GM21390 (cell line): ENCODE results near the gene SNAPC4.

Experiments
- ATAC-seq: cut with Tn5 transposase; IDR thresholded peaks from one replicate; pipeline ENCODE4 v1.9.1; 2021; ENCODE audit not compliant: unreplicated experiment

Gene SNAPC4

DNA sequence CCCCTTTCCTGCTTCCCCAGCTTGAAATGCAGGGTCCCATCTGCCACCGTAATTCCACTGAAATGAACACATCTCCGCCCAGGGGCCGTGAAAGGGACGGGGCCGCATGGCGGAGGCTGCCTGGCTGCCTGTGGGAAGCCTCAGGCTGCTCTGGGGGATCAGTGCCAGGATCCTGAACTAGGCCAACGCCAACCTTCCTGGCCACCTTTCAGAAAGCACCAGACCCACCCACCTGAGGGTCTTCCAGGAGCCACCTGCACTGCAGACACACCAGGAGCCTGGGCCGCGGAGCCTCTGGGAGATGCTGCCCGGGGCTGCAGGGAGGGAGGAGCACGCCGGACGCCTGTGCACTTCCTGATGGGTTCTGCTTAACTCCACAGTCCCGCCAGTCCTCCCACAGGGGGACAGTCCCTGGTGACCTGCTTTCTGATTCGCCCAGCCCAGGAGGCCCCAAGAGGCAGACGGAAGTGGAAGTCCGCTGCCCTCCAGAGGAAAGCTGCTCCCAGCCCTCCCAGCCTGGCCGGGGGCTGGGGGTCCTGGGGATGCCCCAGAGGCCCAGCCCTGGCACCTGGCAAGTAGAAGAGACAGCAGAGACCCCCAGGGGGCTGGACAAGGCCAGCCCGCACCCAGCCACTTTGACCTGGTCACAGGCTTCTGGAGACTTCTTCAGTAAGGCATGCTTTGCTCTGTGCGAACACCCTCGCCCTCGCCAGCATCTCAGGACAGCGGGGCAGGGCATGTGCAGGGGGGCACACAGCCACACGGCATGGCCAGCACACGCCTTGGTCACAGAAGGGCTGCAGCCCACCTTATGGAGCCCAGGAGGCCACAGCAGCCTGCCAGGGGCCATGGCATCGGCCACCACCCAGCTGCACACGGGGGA lies 26.4 kb downstream of the SNAPC4 start, which contains the start of gene CARD9:
CARD9 (minus strand) TSS at position 370 of the 883 bp plus-strand sequence. CDS start 1,591 bp downstream, outside the sequence.
- no peak for ATAC-seq

DNA sequence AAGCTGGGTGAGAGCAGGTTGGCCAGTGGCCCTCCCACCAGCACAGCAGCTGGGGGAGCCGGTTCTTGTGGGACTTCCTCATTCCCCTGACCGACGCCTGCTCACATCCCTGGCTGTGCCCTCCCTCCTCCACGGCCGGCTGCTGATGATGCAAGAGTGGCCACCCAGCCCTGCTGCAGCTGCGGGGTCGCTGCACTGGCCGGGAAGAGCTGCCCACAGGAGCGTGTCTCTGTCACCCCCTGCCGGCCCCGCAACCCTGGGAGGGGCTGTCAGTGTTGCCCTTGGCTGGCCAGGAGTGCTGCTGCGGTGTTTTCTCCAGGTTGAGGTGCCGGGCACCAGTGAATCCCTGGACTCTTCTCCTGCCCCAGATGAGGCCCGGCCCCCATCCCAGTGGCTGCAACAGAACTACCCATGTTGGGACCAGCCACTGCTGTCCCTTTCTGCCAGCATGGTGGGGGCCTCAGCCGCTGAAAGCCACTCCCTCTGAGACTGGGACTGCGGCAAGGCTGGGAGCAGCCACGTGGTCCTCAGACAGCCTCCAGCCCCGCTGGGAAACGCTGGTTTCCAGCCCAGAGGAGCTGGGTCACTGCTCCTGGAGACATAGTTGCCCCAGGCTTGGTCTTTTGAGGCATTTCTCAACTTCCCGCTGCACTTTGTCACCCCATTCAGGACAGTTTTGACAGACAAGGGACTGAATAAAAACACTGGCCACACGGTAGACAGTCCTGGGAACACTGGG lies 27.2 kb downstream of the SNAPC4 start:
- ATAC-seq = no peak

DNA sequence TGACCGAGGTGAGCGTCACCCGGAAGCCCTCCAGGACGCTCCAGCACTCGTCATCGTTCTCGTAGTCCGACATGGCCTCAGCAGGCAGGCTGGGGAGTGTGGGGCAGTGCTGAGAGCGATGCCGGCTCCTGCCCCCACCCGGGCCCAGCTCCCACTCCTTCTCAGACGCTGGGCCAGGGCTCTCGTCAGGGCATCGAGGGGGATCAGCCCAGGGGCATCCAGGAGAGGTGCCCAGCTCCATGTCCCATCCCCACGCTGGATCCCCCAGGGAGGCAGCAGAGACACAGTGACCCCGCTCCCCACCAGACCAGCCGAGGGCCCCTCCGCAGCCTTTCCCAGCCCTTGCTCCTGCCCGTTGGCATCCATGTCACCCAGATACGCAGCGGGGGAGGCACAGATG lies 28.0 kb downstream of the SNAPC4 start:
- no peak for ATAC-seq

DNA sequence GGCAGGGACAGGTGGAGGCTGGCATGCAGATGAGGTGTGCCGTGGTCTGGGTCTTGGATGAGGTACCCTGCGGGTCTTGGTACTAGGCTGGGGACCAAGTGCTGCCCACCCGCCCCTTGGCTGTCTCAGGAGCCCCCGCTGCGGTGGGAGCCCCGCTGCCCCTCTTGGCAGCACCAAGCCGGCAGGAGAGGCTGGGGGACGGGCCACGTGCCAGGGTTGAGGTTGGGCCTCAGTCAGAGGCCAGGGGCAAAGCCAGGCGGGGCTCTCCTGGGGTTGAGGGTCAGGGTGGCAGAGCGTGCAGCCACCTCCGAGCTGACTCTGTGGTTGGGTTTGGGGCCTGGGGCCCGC lies 28.5 kb downstream of the SNAPC4 start:
- ATAC-seq = no peak

DNA sequence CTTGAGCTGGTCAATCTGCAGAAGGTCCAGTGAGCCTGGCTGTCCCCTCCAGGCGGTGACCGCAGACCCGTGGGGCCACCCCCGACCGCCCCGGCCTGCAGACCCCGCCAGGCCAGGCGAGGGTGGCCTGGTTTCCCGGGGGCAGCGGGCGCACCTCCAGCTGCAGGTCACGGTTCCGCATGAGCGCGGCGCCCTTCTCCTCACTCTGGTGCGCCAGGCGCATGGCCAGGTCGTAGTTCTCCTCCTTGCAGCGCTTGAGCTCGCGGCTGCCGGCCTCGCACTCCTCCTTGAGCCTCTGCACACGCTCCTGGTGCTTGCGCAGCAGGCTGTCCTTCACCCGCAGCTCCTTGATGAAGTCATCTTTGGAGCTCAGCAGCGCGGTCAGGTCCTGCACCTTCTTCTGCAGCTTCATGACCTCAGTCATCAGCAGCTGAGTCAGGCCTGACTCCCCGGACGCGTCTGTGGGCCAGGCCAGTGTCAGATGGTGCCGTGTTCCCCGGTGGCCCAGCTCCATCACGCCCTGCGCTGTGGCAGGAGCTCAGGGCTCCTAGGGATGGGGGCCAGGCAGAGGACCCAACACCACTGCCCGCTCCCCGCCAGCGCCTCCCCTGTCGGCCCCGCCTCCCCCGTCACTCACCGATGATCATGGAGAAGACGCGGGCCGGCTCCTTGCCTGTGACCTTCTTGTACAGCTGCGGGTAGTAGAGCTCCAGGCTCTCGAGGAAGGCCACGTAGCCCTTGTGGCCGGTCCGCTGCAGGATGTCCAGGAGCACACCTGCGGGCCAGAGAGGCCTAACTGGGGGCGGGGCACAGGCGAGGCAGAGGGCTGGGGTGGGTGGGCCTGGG lies 29.1 kb downstream of the SNAPC4 start:
- ATAC-seq = no peak

GRCh38 chr9:136370037-136370436 lies 29.9 kb downstream of the SNAPC4 start:
- ATAC-seq = no peak

- no peak for ATAC-seq
Observed at GRCh38 chr9:136368190-136368589, 31.8 kb downstream of the SNAPC4 start.

DNA sequence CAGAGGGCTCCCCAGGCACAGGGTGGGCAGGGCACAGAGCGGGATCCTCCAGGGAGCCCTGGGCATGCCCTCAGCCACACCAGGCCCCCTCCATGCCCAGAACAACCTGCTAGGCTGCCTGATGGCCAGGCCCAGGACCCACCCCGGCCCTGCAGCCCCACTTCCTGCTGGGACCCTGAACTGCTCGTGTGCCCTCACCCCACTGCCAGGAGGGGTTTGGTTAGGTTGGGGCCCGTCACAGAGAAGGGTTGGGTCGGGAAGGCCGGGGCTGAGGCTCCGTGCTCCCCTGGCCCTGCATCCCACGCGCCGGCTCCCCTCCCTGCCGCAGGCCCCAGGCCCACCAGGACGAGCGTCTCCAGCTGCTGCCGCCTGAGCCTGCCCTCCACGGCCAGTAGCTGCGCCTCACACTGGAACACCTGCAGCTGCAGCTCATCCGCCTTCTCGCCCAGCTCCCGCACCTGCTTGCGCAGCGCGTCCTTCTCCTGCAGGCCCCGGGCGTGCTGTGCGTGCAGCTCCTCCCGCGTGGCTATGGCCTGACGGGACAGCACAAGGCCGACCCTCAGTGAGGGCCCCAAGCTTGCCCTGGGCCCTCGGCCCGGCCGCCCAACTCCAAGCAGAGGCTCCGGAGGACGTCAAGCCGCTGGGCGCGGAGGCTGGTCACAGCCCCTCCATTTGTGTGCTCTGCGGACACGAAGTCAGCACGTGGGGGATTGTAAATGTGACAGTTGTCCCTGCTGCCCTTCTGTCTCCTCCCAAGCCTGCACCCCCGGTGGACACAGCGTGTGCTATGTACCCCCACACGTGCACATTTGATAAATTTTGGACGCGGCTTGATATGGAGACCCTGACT lies 32.4 kb downstream of the SNAPC4 start:
- ATAC-seq = no peak

DNA sequence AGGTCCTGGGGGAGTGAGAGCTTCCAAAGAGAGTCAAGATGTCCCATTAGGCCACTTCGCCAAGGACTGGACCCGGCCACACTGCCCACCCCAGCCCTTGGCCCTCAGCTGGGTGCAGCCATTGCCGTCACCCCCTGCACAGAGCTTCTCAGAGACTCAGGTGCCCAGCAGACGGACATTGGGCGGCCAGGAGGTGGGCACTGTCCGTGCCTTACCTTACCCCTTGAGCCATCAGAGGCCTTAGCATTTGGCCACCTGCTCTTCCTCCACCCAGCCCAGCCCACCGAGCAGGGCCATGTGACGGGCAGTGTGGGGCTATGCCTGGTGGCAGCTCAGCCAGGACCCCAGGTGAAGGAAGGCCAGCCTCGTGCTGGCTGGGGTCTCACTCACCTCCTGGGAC lies 33.1 kb downstream of the SNAPC4 start:
- ATAC-seq = no peak

DNA sequence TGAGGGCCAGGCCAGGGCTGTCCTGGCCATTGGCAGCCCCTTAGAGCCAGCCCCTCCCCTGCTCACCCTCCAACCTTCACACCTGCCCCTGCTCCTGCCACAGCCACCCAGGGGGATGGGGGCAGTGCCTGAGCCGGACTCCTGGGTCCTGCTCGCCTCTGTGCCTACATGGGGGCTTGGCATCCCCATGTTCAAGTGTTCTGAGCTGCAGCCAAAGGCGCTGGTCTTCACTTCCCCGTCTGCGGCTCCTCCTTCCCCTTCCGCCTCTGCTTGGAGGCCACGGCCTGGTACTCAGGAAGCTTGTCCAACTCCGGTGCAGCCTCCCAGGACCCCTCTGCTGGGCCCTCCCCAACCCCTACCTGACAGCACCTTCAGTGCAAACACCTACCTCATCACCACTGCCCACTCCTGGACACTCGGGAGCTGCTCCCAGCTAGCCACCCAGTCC lies 34.2 kb downstream of the SNAPC4 start:
- ATAC-seq = no peak

DNA sequence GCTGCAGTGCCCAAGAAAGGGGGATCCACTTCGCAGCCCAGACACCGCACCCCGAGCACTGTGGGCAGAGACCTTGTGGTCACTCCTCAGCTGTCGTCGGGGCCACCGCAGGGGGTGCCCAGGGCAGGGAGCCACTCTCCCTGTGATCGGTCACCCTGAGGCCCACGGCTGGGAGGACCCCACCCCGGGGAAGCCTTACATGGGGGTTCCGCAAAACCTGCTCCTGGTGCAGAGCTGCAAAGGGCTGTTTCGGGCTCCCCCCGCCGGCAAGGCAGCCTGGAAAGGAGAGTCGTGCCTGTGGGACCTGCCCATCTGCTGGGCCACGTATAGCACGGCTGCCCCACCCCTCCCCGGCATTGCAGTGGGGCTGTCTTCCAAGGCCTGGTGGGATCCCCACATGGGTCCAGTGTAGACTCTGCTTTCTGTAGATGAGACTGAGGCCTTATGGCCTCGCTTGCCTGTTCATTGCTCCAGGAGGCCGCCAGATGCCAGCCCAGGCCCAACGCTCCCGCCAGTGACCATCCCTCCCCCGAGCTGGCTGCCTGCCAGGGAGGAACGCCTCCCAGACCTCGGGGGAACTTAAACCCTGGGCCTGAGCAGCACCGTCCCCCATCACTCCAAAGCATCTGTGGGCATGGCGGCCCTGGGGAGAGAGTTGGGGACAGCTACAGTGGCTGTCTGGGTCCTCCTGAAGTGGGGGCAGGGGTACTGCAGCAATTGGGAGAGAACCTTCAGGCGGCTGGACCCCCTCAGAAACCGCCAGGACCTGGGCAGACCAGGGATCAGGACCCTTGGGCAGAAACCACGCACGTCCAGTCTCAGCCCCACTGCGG lies 34.8 kb downstream of the SNAPC4 start:
- ATAC-seq = no peak

DNA sequence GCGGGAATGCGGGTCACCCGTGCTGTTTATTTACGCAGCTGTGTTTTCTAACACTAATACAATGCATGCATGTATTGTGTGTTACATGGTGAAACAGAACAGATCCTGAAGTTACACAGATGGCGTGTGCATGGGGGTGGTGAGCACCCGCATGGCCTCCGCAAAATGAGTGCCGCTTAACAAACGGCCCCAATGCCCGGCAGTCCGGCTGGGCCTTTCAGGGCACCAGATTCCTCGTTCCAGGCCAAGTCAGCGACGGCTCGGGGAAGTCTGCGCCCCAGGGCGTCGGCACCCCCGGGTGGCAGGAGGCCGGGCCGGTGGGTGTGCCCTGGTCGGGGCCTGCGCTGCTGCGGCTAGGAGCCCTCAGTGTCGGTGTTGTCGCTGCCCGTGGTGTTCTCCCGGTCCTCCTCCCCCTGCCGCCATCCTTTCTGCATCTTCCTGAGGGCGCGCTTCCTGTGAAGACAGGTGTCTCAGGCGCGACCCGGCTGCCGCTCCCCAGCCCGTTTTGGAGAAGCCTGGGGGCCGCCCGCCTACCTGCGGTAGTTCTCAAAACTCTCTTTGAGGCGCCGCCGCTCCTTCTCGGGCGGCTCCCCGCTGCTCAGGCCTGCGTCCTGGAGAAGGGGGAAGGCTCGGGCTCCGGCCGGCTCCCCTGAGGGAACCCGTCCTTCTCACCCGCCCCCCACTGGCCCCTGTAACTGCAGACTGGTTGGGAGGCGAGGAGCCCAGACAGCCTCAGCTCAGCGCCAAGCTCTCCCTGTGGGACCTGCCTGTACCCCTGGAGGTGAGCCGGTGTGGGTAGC lies 35.8 kb downstream of the SNAPC4 start:
- ATAC-seq = no peak

- ATAC-seq = peak; percentile 82
Observed at GRCh38 chr9:136363106-136363948, 36.6 kb downstream of the SNAPC4 start, which contains the start of gene DNLZ. DNLZ (minus strand) TSS chr9:136363744; CDS start chr9:136363714, 30 bp downstream.

DNA sequence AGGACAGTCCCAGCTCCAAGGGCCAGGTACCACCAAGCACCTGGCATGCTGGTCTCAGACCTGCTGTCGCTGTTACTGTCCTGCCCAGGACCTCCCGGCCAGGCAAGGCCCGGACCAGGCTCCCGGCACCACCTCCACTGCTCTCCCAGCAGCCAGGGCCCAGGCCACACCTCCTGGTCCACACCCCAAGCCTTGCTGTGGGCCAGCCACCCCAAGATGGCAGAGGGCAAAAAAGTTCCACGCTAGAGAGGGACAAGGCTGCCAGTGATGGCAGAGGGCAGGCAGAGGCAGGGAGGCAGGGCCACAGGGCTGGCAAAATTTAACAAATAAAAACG lies 37.6 kb downstream of the SNAPC4 start:
- no peak for ATAC-seq

- no peak for ATAC-seq
Observed at GRCh38 chr9:136361754-136362449, 38.1 kb downstream of the SNAPC4 start.

DNA sequence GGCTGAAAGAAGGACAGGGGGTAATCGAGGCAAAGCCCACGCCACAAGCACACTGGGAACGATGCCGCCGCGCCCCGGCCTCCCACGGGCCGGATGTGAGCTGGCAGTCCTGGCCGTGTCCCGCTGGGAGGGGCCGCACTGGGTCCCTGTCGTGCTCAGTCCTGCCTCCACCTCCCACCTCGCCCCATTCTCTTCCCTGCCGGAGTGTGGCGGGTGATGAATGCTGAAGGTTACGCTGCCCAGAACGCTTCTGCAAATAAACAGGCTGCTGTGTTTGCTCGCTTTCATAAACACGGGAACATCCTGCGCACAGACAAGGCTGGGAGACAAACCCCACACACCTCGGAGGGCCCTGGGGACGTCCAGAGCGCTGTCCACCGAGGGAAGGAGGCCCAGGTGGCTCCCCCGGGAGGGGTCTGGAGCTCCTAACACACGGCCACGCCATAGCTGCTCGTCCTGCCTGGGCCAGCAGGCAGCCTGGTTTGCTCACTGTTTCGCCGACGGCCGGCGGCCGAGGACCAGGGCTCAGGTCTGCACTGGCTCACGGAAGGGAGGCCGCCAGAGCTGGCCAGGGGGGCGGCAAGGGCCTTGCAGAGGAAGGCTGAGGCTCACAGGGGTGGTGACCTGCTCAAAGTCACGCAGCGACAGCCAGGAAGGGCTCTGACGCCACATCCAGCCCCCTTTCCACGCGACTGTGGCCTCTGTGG lies 38.8 kb downstream of the SNAPC4 start:
- no peak for ATAC-seq
